Right renal pelvis (tissue), 4 donors: ENCODE results near the gene PIP5KL1. TPM values are rescaled to one million over a fixed set of nuclear protein-coding genes. Genes with fewer than 3 reads are reported as not detected.

ENCODE experiments used
- DNase-seq, 4 donors: peaks; one replicate each; pipeline ENCODE4 v3.0.0-alpha.2; 2013; ENCODE audit warnings: low read depth in 4 of 4, low spot score in 3 of 4, missing footprints in 1 of 4
- polyA plus RNA-seq, 4 donors: library from polyadenylated mRNA; unstranded; fragments of 120-200 nt; gene quantifications; one replicate each; pipeline ENCODE4 v1.2.1, GENCODE V29; 2013; ENCODE audit not compliant: insufficient read length in 4 of 4

PIP5KL1 gene
- polyA plus RNA-seq, 4 donors = 1.0 to 2.3 (median 2.1) TPM

- DNase-seq = no peak
These were observed 5.2 kb upstream of the PIP5KL1 start for GRCh38 chr9:127935765-127936221.

- DNase-seq = no peak
These were observed 4.4 kb upstream of the PIP5KL1 start for GRCh38 chr9:127934986-127935385.

GRCh38 chr9:127934248-127934647 is 3.7 kb upstream of the PIP5KL1 start:
- no peak for DNase-seq

- DNase-seq = no peak
These were observed 710 bp upstream of the PIP5KL1 start for GRCh38 chr9:127931092-127931881.

GRCh38 chr9:127929625-127929979 is 975 bp downstream of the PIP5KL1 start:
- DNase-seq = no peak

- DNase-seq = no peak
These were observed 1.6 kb downstream of the PIP5KL1 start for GRCh38 chr9:127928676-127929624.

GRCh38 chr9:127927988-127928675 is 2.4 kb downstream of the PIP5KL1 start:
- no peak for DNase-seq

- DNase-seq = no peak
These were observed 3.2 kb downstream of the PIP5KL1 start for GRCh38 chr9:127927201-127927987.

- no peak for DNase-seq
These were observed 3.7 kb downstream of the PIP5KL1 start for GRCh38 chr9:127926906-127927200.

- DNase-seq = no peak
These were observed 4.3 kb downstream of the PIP5KL1 start for GRCh38 chr9:127925959-127926905.

- no peak for DNase-seq
These were observed 5.7 kb downstream of the PIP5KL1 start for GRCh38 chr9:127924736-127925444.

- DNase-seq = no peak
These were observed 6.8 kb downstream of the PIP5KL1 start for GRCh38 chr9:127923771-127924170.

GRCh38 chr9:127923046-127923445 is 7.5 kb downstream of the PIP5KL1 start:
- no peak for DNase-seq

- DNase-seq = no peak
These were observed 8.9 kb downstream of the PIP5KL1 start for GRCh38 chr9:127921557-127922120.

GRCh38 chr9:127920794-127921193 is 9.8 kb downstream of the PIP5KL1 start:
- DNase-seq = no peak

- no peak for DNase-seq
These were observed 11.2 kb downstream of the PIP5KL1 start for GRCh38 chr9:127919253-127919815.

GRCh38 chr9:127918183-127919107 is 12.1 kb downstream of the PIP5KL1 start:
- DNase-seq = no peak
